ES-I3 (cell line): ENCODE data around the gene SFMBT1.

Experiments used
- H3K36me3 ChIP-seq: 2 replicates; pipeline ENCODE4 v1.6.1; 2013; ENCODE audit warnings: mild to moderate bottlenecking, low read length, control low read depth, moderate library complexity; ENCODE audit not compliant: insufficient read depth
- H3K4me1 ChIP-seq: 2 replicates; pipeline ENCODE4 v1.6.1; 2013; ENCODE audit warnings: mild to moderate bottlenecking, control low read depth, low read length; ENCODE audit not compliant: insufficient read depth
- H3K9ac ChIP-seq: 2 replicates; pipeline ENCODE4 v1.6.1; 2013; ENCODE audit warnings: low read depth, mild to moderate bottlenecking, low read length, moderate library complexity
- H3K9me3 ChIP-seq: 2 replicates; pipeline ENCODE4 v1.6.1; 2013; ENCODE audit warnings: mild to moderate bottlenecking, low read length, moderate library complexity; ENCODE audit not compliant: control insufficient read depth, insufficient read depth

The SFMBT1 gene

GRCh38 chr3:52917044-52917443 lies 128.8 kb downstream of the SFMBT1 start:
- no peaks in the 10 kb centered on the region for H3K9me3 ChIP-seq
- no peak overlapping the region for H3K9ac ChIP-seq
- no peaks in the 10 kb centered on the region for H3K36me3 ChIP-seq
- H3K4me1 ChIP-seq: no peaks in the 10 kb centered on the region; the same call in 1 of the 2 replicates

GRCh38 chr3:52915294-52915693 lies 130.6 kb downstream of the SFMBT1 start:
- H3K36me3 ChIP-seq: no peaks in the 10 kb centered on the region
- no peak overlapping the region for H3K9ac ChIP-seq
- H3K9me3 ChIP-seq: no peaks in the 10 kb centered on the region
- H3K4me1 ChIP-seq: no peaks in the 10 kb centered on the region

- H3K36me3 ChIP-seq: no peaks in the 10 kb centered on the region
- no peaks in the 10 kb centered on the region for H3K9me3 ChIP-seq
- no peak overlapping the region for H3K9ac ChIP-seq
- no peaks in the 10 kb centered on the region for H3K4me1 ChIP-seq
Measured at GRCh38 chr3:52912885-52913731, 132.8 kb downstream of the SFMBT1 start.

GRCh38 chr3:52910823-52911222 lies 135.1 kb downstream of the SFMBT1 start:
- H3K9ac ChIP-seq: no peak overlapping the region
- no peaks in the 10 kb centered on the region for H3K36me3 ChIP-seq
- H3K9me3 ChIP-seq: no peaks in the 10 kb centered on the region
- no peaks in the 10 kb centered on the region for H3K4me1 ChIP-seq

- no peak overlapping the region for H3K9ac ChIP-seq
- no peaks in the 10 kb centered on the region for H3K4me1 ChIP-seq
- H3K36me3 ChIP-seq: no peaks in the 10 kb centered on the region
- no peaks in the 10 kb centered on the region for H3K9me3 ChIP-seq
Measured at GRCh38 chr3:52907497-52907896, 138.4 kb downstream of the SFMBT1 start.

GRCh38 chr3:52904552-52904951 lies 141.3 kb downstream of the SFMBT1 start:
- no peak overlapping the region for H3K9ac ChIP-seq
- no peaks in the 10 kb centered on the region for H3K9me3 ChIP-seq
- no peaks in the 10 kb centered on the region for H3K4me1 ChIP-seq
- H3K36me3 ChIP-seq: no peaks in the 10 kb centered on the region

- Histone ChIP-seq H3K9ac (no peak overlapping the region), H3K9me3 (no peaks in the 10 kb centered on the region), H3K4me1 (no peaks in the 10 kb centered on the region), H3K36me3 (no peaks in the 10 kb centered on the region)
Measured at GRCh38 chr3:52904000-52904399, 141.9 kb downstream of the SFMBT1 start.

- Histone ChIP-seq H3K36me3 (no peaks in the 10 kb centered on the region), H3K4me1 (no peaks in the 10 kb centered on the region), H3K9ac (peak within 1 kb of the TSS; percentile 49), H3K9me3 (no peaks in the 10 kb centered on the region)
Measured at GRCh38 chr3:52897130-52898122, 148.4 kb downstream of the SFMBT1 start, which contains the start of gene STIMATE. STIMATE (minus strand) TSS chr3:52897548; CDS start chr3:52897450, 98 bp downstream.

- no peaks in the 10 kb centered on the region for H3K4me1 ChIP-seq
- H3K9ac ChIP-seq: peak overlapping the region; percentile 49
- no peaks in the 10 kb centered on the region for H3K9me3 ChIP-seq
- no peaks in the 10 kb centered on the region for H3K36me3 ChIP-seq
Measured at GRCh38 chr3:52896613-52897012, 149.3 kb downstream of the SFMBT1 start.

GRCh38 chr3:52896151-52896550 lies 149.7 kb downstream of the SFMBT1 start:
- H3K9ac ChIP-seq: peak overlapping the region; percentile 49
- no peaks in the 10 kb centered on the region for H3K36me3 ChIP-seq
- no peaks in the 10 kb centered on the region for H3K4me1 ChIP-seq

GRCh38 chr3:52895418-52895817 lies 150.5 kb downstream of the SFMBT1 start:
- no peaks in the 10 kb centered on the region for H3K9me3 ChIP-seq
- no peaks in the 10 kb centered on the region for H3K4me1 ChIP-seq
- H3K9ac ChIP-seq: no peak overlapping the region
- H3K36me3 ChIP-seq: no peaks in the 10 kb centered on the region

More at GRCh38 chr3:52896151-52896550, 149.7 kb downstream of the SFMBT1 start:
- no peaks in the 10 kb centered on the region for H3K9me3 ChIP-seq

GRCh38 chr3:52894756-52895155 lies 151.1 kb downstream of the SFMBT1 start:
- H3K9me3 ChIP-seq: no peaks in the 10 kb centered on the region
- H3K4me1 ChIP-seq: no peaks in the 10 kb centered on the region
- H3K36me3 ChIP-seq: no peaks in the 10 kb centered on the region
- H3K9ac ChIP-seq: no peak overlapping the region

GRCh38 chr3:52893723-52894122 lies 152.2 kb downstream of the SFMBT1 start:
- no peak overlapping the region for H3K9ac ChIP-seq
- H3K36me3 ChIP-seq: no peaks in the 10 kb centered on the region
- no peaks in the 10 kb centered on the region for H3K9me3 ChIP-seq
- H3K4me1 ChIP-seq: no peaks in the 10 kb centered on the region

- Histone ChIP-seq H3K36me3 (no peaks in the 10 kb centered on the region), H3K9ac (no peak overlapping the region), H3K4me1 (no peaks in the 10 kb centered on the region)
Measured at GRCh38 chr3:52892625-52893311, 153.1 kb downstream of the SFMBT1 start.

More at GRCh38 chr3:52892625-52893311, 153.1 kb downstream of the SFMBT1 start:
- H3K9me3 ChIP-seq: no peaks in the 10 kb centered on the region
